Caco-2 (cell line): Measurements from ENCODE around the gene PAX5. TPM values are rescaled to one million over a fixed set of nuclear protein-coding genes. Genes with fewer than 3 reads are reported as not detected.

Source experiments
- BruUV-seq: library from RNA; stranded (reverse); fragments of 400-500 nt; replicated peaks from 2 replicates; lab custom pipeline; 2021; lab: Mats Ljungman, UMichigan
- CTCF ChIA-PET: fragments of 300-600 bp; sonication (Branson Sonifier 250); formaldehyde crosslinking; loops from one replicate; lab custom pipeline; 2022; ENCODE audit warnings: antibody characterized with exemption; lab: Charles Lee
- POLR2A ChIA-PET: fragments of 300-600 bp; sonication (Branson Sonifier 250); formaldehyde crosslinking; loops from one replicate; lab custom pipeline; 2022; ENCODE audit warnings: antibody characterized with exemption; lab: Charles Lee
- DNase-seq, 2 experiments: peaks; one replicate each; pipeline versions ENCODE4 v3.0.0 to v3.0.0-alpha.2; 2020 to 2022
- H3K27me3 ChIP-seq: replicated peaks from 2 replicates; pipeline ENCODE4 v1.6.0; 2011; ENCODE audit warnings: low read length; ENCODE audit not compliant: control insufficient read depth, insufficient read depth
- H3K36me3 ChIP-seq: 2 replicates; pipeline ENCODE4 v1.5.1; 2011; ENCODE audit warnings: low read length; ENCODE audit not compliant: control insufficient read depth, insufficient read depth
- H3K4me1 ChIP-seq: fragments of 250-450 bp; sonication (Bioruptor Pico); 2 replicates; pipeline ENCODE4 v1.5.1; 2020; ENCODE audit warnings: mild to moderate bottlenecking
- H3K4me3 ChIP-seq: 2 replicates; pipeline ENCODE4 v1.5.1; 2011; ENCODE audit warnings: low read depth, mild to moderate bottlenecking, control low read depth, low read length
- H3K9me3 ChIP-seq: fragments of 250-450 bp; sonication (Bioruptor Pico); 2 replicates; pipeline ENCODE4 v1.5.1; 2020; ENCODE audit warnings: mild to moderate bottlenecking, moderate library complexity
- H3K27ac Mint-ChIP-seq: one replicate; pipeline ENCODE4 v1.8.0; 2022; ENCODE audit warnings: mixed read lengths; ENCODE audit not compliant: unreplicated experiment
- H3K27me3 Mint-ChIP-seq: one replicate; pipeline ENCODE4 v1.8.0; 2022; ENCODE audit warnings: mixed read lengths; ENCODE audit not compliant: insufficient read depth, unreplicated experiment
- H3K36me3 Mint-ChIP-seq: one replicate; pipeline ENCODE4 v1.8.0; 2022; ENCODE audit warnings: mild to moderate bottlenecking, mixed read lengths; ENCODE audit not compliant: insufficient read depth, unreplicated experiment
- H3K4me1 Mint-ChIP-seq: one replicate; pipeline ENCODE4 v1.8.0; 2022; ENCODE audit warnings: low read depth, mixed read lengths; ENCODE audit not compliant: unreplicated experiment
- H3K4me3 Mint-ChIP-seq: one replicate; pipeline ENCODE4 v1.8.0; 2022; ENCODE audit warnings: mild to moderate bottlenecking, moderate library complexity, mixed read lengths; ENCODE audit not compliant: unreplicated experiment
- H3K9me3 Mint-ChIP-seq: one replicate; pipeline ENCODE4 v1.8.0; 2022; ENCODE audit warnings: mixed read lengths; ENCODE audit not compliant: unreplicated experiment
- intact Hi-C: fragments of 100-400 bp; cut with micrococcal nuclease; formaldehyde crosslinking; loops from one replicate; pipeline ENCODE4 v1.10.0; 2022; ENCODE audit not compliant: unreplicated experiment
- total RNA-seq: library from RNA; stranded (reverse); gene quantifications from 2 replicates; pipeline ENCODE4 v1.2.3, GENCODE V29; 2022
- TF ChIP-seq, protein P1 (sequence below), 2 experiments: fragments of 200-600 bp in 1 of 2; IDR thresholded peaks; 1 replicate in 1 of 2; 2 replicates in 1 of 2; pipeline versions ENCODE4 v1.5.1 to v1.8.0; 2011 to 2022; ENCODE audit warnings: antibody characterized with exemption in 1 of 2, control low read depth in 1 of 2, inconsistent platforms in 1 of 2, low read depth in 1 of 2, low read length in 1 of 2, mild to moderate bottlenecking in 1 of 2, moderate library complexity in 1 of 2; ENCODE audit not compliant: insufficient read depth in 1 of 2, severe bottlenecking in 1 of 2, unreplicated experiment in 1 of 2

Gene PAX5
- total RNA-seq, 1 experiment from 2014 or later: not detected

DNA sequence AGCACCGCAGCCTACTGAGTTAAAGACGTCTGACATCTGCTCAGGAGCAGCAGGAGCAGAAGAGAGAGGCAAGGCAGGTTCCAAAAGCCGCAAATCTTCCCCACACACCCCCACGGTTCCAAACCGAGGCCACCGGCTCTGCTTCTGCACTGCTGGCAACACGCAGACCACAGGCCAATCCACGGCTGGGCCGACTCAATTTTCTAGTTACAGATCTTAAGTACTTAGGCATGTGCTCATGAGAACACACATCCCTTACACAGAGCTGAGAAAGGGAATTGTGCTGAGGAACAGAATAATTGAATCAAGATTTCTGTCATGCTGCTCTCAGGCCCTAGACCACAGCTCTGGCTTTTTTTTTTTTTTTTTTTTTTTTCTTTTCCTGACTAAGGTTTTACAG, 32.6 kb downstream of the PAX5 start:
- H3K27me3 ChIP-seq: peaks cover under 1% of the 10 kb centered on the region; the same call in 1 of the 2 replicates
- no TSS peak for BruUV-seq
- no peaks in the 10 kb centered on the region for H3K4me1 ChIP-seq
- ChIA-PET POLR2A (no interaction called here), CTCF (interaction anchor here (0.6 kb wide), 1 partner anchor 231 kb away, joined by 3 read pairs; no protein-coding TSS in a partner anchor)
- Mint-ChIP-seq H3K9me3 (no peaks in the 10 kb centered on the region), H3K36me3 (no peaks in the 10 kb centered on the region), H3K27me3 (peaks cover 7% of the 10 kb centered on the region), H3K4me3 (no peak overlapping the region), H3K4me1 (no peaks in the 10 kb centered on the region), H3K27ac (no peak overlapping the region)
- H3K4me3 ChIP-seq: no peak overlapping the region
- intact Hi-C loops: no loop called here
- TF ChIP-seq, protein P1, sequence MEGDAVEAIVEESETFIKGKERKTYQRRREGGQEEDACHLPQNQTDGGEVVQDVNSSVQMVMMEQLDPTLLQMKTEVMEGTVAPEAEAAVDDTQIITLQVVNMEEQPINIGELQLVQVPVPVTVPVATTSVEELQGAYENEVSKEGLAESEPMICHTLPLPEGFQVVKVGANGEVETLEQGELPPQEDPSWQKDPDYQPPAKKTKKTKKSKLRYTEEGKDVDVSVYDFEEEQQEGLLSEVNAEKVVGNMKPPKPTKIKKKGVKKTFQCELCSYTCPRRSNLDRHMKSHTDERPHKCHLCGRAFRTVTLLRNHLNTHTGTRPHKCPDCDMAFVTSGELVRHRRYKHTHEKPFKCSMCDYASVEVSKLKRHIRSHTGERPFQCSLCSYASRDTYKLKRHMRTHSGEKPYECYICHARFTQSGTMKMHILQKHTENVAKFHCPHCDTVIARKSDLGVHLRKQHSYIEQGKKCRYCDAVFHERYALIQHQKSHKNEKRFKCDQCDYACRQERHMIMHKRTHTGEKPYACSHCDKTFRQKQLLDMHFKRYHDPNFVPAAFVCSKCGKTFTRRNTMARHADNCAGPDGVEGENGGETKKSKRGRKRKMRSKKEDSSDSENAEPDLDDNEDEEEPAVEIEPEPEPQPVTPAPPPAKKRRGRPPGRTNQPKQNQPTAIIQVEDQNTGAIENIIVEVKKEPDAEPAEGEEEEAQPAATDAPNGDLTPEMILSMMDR (IDR thresholded peaks at IDR 0.05; ENCODE audit: insufficient read depth in 1 of 2, low read depth in 1 of 2, low read length in 1 of 2, severe bottlenecking in 1 of 2, unreplicated experiment in 1 of 2): no peak
- no peaks in the 10 kb centered on the region for H3K36me3 ChIP-seq
- no peaks in the 10 kb centered on the region for H3K9me3 ChIP-seq
- DNase-seq: no peak

DNA sequence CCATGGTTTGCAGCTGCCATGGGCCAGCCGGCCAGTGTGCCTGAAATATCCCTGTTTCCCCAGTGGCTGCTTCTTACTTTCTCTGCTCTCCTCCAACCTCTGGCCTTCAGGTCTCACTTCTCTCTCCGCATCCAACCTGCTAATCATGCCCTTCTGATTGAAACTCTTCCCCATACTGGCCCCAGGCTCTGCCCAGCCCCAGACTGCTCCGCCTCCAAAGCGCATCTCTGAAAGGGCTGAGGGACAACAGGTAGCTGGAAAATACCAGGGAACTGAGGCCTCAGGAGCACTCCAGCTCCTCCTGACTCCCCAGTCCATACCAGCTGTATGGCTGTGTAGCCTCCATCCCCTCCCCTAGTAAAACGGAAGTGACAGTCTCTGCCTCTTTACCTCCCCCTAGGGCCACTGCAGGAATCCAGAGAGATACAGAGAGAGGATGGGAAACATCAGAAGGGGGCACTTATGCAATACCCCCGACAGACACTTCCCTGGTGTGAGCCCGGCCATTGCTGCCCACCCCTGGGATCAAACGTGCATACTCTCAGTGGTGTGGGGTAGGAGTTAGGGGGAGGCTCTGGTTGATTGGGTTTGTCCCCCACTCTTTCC, 34.2 kb downstream of the PAX5 start:
- no peaks in the 10 kb centered on the region for H3K36me3 ChIP-seq
- ChIA-PET POLR2A (no interaction called here), CTCF (interaction anchor here (0.6 to 0.7 kb wide), 2 partner anchors 22 to 709 kb away, joined by 3 read pairs; no protein-coding TSS in a partner anchor)
- no peaks in the 10 kb centered on the region for H3K36me3 Mint-ChIP-seq
- H3K9me3 Mint-ChIP-seq: no peaks in the 10 kb centered on the region
- no peaks in the 10 kb centered on the region for H3K9me3 ChIP-seq
- H3K27me3 ChIP-seq: no peaks in the 10 kb centered on the region; the same call in none of the 2 replicates
- H3K4me3 Mint-ChIP-seq: no peak overlapping the region
- H3K4me1 Mint-ChIP-seq: no peaks in the 10 kb centered on the region
- H3K4me1 ChIP-seq: no peaks in the 10 kb centered on the region
- no TSS peak for BruUV-seq
- intact Hi-C loops: loop anchor here (10.0 kb wide), 2 partner anchors 125 to 205 kb away; partner anchors contain the start of gene ZCCHC7
- no peak for DNase-seq
- H3K27me3 Mint-ChIP-seq: no peaks in the 10 kb centered on the region
- H3K27ac Mint-ChIP-seq: no peak overlapping the region
- TF ChIP-seq, protein P1 (IDR thresholded peaks at IDR 0.05; ENCODE audit: insufficient read depth in 1 of 2, low read depth in 1 of 2, low read length in 1 of 2, severe bottlenecking in 1 of 2, unreplicated experiment in 1 of 2): no peak
- no peak overlapping the region for H3K4me3 ChIP-seq

DNA sequence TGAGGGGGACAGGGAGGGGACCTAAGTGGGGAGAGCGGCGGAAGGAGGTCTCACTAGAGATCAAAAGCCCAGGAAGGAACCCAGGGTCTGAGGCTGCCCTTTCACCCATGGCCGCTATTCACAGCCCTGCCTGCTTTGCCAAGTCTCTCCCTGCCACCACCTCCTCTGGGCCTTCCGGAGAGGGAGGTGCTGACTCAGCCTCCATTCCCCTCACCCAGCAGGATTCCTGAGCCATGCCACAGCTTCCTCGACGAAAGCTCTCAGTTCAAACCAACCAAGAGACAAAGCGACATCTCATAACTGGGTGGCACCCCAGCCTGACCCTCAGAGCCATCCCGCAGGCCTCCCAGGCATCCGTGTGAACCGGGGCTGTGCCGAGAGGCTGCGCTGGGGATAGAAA, 36.7 kb downstream of the PAX5 start:
- Mint-ChIP-seq H3K27me3 (no peaks in the 10 kb centered on the region), H3K4me1 (no peaks in the 10 kb centered on the region), H3K27ac (no peak overlapping the region), H3K36me3 (no peaks in the 10 kb centered on the region), H3K4me3 (no peak overlapping the region), H3K9me3 (no peaks in the 10 kb centered on the region)
- CTCF ChIA-PET: interaction anchor here (0.5 to 2.2 kb wide), 2 partner anchors 206 to 332 kb away, joined by 3 to 13 read pairs; no protein-coding TSS in a partner anchor
- no peak for DNase-seq
- TF ChIP-seq, protein P1 (IDR thresholded peaks at IDR 0.05; ENCODE audit: insufficient read depth in 1 of 2, low read depth in 1 of 2, low read length in 1 of 2, severe bottlenecking in 1 of 2, unreplicated experiment in 1 of 2): no peak
- intact Hi-C loops: loop anchor here (10.0 kb wide), 2 partner anchors 127 to 203 kb away; partner anchors contain the start of gene ZCCHC7
- H3K4me1 ChIP-seq: no peaks in the 10 kb centered on the region
- no TSS peak for BruUV-seq
- H3K27me3 ChIP-seq: no peaks in the 10 kb centered on the region; the same call in none of the 2 replicates
- no peaks in the 10 kb centered on the region for H3K9me3 ChIP-seq
- H3K4me3 ChIP-seq: no peak overlapping the region
- POLR2A ChIA-PET: no interaction called here
- H3K36me3 ChIP-seq: no peaks in the 10 kb centered on the region
